Cerebellar cortex (tissue), 1 donor: ENCODE measurements around the gene MTUS2.
"Not testable (repeated sequence)": the region's sequence is repeated elsewhere in the genome, so short reads cannot be mapped to it uniquely, and the experiment has no call there.

Source experiments
- DNase-seq: peaks from one replicate; pipeline ENCODE4 v3.0.0-alpha.2; 2015; ENCODE audit warnings: low spot score

MTUS2 gene

DNA sequence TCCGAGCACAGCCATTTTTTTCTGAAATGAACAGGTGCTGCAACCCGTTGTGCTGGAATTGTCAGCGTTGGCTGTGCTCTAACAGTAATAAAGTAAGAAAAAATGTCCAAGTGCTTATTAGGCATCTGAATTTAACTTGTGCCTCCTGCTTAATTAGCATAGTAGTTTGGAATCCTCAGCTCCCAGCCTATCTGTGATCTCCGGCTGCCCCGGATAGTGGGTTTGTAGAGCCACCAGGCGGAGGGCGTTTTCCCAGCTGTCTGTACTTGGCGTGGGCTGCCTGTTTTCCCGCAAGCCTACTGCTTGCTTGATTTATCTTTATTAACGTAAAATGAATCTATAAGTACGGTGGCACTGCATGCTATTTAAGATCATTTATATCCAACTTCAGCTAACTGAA is 137.9 kb downstream of the MTUS2 start:
- peak; percentile 51 for DNase-seq

DNA sequence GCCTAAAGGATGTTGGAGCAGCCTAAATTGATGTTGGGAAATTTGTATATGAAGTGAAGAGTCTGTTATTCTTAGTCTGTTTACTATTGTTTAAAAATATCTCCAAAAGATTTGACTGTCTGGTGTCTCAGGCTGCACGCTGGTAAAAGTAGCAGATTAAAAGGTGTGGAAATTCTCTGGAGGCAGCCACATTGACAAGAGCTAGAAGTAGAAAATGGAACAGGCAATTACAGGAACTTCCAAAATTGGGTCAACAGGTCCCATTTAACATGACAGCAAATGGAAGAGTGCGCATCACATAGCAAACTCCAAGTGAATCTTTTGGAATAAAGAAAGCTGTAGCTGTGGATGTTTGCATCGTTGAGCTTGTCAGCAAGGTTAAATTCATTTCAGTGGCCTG is 138.3 kb downstream of the MTUS2 start:
- DNase-seq, result peak; percentile 10

DNA sequence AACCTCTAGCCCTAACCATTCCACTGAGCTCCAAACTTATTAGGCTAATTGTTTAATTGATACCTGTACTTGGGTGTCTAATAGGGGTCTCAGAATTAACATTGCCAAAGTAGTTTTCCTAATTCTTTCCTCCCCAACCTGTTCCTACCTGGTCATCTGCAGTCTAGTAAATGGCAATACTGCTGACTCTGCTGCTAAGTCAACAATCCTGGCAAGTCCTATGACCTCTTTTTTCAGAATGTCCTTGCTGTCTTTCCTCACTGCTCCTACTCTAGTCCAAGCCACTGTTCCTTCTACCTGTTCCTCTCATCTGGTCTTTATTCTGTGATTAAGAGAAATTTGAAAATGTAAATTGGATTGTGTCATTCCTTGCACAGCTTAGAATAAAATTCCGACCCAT is 143.9 kb downstream of the MTUS2 start:
- no peak for DNase-seq

DNA sequence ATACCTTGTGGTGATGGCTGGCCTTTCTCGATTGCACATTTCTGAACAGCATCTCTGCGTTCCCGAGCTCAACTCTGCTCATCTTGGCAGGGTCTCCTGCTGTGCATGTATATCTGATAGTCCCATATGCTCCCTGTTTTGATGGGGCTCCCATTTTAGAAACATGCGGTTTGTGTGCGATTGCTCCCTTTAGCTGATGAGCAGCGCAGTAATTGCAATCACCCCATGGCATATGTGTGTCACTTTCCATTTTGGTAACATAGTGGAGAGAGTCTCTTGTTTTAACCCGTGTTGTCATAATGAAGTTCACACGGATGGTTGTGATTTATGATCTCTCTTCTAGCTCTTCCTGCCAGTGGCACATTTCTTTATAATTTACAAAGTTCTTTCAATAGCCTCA is 144.7 kb downstream of the MTUS2 start:
- no peak for DNase-seq

DNA sequence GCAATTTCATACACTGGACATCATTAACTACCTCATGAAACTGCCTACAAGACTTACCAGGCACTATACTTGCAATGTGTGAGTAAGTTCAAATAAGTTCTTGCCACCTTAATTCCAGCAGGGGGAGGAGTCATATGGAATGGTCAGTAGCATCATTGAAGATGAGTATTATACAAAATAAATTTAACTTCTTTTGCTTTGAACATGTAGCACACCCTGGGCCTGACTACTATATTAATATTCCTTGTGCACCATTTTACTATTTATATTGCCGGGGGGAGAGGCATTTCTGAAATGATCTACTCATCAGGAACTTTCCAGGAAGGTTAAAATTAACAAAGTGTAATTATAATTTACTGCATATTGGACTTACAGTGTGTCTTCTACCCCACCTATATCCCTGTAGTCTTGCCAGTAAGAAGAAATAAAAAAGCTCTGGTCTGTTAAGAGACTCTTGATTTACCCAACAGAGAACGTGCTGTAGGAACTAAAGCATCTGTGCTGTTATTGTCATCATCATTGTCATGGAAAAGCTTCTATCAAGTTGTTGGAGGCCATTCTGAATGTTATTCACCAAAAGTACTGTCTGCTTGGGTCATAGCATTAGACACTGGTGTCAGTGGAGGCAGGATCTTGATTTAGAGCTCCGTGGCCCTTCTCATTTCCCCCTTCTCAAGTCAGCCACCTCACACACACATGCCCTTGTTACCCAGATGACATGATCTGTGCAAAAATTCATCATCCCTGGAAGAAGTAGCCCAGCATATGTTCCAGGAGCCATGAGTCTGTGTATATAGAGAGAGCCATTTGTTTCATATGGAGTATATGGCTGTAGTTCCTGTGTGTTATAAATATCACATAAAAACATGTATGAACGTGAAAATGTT is 147.1 kb downstream of the MTUS2 start:
- DNase-seq, result no peak

DNA sequence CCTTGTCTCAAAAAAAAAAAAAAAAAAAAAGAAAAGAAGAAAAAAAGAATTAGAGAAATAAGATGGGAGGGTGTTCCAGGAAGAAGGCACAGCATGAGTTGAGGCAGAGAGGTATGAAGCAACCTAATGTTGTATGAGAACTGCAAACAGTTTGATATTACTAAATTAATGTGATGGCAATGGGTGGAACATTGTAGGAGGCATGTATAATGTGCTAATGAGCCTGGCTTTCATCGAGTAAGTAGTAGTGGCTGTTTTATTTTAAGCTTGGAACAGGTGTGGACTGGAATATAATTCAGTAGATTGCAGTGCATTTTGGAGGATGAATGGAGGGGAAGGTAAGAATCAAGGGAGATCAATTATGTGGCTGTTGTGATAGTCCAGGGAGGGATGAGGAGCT is 156.1 kb downstream of the MTUS2 start:
- no peak for DNase-seq

DNA sequence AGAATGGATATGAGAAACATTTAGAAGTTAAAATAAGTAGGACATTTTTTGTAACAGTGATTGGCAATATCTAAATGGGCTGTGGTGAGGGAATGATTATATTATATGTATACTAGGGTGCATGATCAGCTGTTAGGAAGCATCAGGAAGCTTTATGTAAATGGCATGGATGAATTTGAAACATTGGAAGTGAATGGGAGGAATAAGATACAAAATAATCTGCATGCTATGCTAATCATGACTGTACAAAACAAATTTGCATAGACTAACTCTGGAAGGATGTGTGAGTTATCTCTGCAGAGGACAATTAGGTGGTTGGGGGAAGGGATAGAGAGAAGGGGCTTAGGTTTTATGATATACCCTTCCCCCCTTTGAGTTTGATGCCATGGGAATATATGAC is 156.5 kb downstream of the MTUS2 start:
- DNase-seq, result no peak

DNA sequence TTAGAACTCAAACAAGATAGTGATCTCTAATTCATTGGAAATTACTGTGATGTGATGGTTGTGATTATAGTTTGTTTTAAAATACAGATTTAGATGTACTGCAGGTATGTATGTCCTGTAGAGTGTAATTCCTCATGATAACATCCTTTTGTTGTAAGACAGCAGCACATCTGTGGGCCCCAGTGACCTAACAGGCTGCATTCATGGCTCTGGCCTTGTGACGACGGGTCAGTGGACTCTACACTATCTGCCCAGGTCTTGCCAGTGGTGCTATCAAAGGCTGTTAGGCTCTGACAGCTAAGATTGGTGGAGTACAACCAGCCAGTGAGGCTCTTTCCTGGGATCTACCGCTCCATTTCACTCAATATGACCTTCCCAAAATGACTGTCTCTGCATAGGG is 158.4 kb downstream of the MTUS2 start:
- DNase-seq, result no peak

DNA sequence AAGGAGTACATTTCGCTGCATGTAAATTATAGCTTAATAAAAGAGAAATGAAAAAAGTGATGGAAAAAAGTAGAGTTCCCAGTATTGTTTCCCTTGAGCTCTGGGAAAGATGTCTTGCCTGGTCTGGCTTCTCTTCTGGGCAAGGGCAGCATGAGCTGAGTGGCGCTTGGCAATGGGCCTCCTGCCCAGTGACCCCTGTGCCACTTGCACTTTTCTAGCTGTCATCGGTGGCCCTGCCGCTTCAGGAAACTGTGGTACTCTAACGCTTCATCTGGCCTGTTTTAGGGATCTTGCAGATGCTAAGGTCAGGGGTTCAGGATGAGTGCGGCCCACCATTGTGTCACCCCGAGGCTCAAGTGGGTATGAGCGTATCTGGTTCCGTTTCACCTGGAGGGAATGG is 161.4 kb downstream of the MTUS2 start:
- DNase-seq, result no peak

DNA sequence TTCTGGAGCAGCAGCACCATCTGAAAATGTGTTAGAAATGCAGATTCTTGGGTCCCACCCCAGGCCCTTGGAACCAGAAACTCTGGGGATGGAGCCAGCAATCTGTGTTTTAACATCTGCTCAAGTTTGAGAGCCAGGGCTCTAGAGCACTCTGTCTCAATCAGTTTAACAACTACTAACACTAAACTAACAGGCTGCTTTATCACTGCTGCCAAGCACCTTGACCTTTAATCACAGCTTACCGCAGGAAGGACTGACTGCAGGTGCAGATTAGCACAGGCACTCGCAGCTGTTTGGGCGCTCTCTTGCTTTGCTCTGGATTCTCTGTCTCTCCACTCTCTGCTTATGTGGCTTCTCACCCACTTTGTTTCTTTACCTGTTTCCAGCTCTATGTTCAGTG is 163.5 kb downstream of the MTUS2 start:
- no peak for DNase-seq

DNA sequence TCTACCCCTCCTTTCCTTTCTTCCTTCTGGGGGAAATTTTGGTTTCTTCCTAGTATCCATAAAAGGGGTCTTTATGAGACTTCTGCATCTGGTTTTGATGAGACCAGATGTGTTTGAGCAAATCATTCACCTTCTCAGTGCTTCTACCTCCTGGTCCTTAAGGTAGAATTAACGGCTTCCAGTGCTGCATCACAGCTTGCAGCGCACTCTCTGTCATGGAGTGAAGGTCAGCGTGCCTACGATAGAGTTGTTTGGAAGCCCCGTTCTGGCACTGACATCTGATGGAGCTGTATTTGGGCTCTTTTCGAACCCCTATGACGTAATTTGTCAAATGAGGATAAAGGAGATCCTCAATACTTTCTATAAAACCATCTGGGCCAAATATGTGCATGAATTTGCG is 164.2 kb downstream of the MTUS2 start:
- DNase-seq, result no peak

DNA sequence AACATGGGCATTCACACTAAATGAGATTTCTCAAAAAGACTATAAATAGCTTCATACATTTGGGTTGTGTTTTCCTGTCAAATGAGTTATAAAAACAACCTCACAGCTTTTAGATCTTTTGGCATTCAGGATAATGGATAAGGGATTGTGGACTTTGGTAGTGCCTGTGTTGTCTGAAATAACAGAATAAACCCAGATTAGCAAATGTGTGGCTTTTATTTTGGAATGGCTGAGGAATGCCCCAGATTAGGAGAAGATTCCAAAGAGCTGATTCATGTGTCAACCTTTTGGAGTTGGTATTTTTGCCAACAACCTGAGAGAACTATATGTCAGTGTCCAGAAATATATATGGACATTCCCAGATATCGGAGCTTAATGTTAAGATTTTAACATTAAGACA is 164.7 kb downstream of the MTUS2 start:
- no peak for DNase-seq

DNA sequence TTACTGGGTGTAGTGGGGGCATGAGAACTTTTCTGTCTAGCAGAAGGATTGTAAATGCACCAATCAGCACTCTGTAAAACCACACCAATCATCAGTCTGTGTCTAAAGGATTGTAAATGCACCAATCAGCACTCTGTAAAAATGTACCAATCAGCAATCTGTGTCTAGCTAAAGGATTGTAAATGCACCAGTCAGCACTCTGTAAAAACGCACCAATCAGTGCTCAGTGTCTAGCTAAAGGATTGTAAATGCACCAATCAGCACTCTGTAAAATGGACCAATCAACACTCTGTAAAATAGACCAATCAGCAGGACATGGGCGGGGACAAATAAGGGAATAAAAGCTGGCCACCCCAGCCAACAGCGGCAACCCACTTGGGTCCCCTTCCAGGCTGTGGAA is 170.2 kb downstream of the MTUS2 start:
- not testable (repeated sequence) for DNase-seq

DNA sequence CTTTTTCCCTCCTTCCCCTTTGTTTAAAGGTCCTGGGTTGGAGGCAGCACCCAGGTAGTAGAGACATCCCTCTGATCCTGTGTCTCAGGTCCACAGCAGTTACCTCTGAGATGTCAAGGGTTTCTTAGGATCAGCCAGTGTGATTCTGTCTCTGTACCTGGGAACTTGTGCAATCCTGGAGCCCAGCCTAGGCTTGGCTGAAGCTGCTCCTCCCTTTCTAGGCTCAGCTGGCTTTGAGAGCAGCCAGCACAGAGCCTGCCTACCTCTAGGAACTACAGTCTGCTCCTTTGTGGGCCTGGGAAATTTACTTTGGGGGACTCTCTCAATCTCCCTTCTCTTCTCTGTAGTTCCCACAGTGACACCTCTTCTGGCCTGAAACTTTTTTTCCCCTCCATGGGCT is 171.6 kb downstream of the MTUS2 start:
- no peak for DNase-seq

DNA sequence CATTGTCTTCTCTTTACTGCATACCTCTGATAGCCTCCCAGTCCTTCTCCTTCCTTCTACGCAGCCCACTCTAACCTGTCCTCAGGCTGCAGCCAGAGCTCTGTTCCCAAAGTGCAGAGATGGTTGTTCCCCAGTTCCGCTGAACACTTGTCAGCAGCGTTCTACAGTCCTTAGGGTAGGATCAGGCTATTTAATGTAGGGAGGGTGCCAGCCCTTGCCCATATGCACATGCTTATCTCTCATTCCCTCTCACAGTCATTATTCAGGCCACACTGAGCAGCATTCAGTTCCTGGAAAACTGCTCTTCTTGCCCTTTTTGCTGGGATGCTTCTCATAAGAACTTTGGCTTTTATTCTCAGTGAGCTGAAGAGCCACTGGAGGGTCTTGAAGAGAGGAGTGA is 180.7 kb downstream of the MTUS2 start:
- DNase-seq, result no peak

DNA sequence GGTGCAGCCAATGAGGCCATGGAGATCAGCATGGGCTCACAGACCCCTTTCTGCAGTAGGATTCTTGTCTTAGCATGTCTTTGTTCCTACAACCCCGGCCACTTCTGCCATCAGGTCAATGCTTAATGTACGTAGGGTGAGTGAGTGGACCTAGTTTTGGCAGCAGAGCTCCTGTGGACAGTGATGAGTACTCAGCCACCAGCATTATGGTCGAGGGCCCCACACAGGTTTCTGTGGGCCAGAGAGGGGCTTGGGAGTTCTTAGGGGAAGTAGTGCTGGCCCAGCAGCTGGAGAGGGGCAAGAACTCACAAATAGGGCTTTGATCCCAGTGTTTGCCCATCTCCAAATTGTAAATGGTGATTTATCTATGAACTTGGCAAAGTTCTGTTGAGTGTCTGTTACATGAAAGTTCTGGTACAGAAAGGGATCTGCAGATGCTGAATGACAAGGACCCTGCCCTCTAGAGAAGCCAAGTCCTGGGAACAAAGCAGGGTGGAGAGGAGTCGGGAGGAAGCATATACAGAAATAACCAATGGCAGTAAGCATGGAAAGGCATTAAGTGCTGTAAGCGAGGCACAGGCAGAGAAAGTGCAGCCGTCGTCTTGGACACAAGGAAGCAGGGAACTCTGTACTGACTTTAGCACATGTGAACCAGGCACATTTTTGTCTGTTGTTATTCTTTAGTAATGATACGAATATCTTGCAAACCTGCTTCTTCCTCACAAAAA is 185.1 kb downstream of the MTUS2 start:
- DNase-seq, result no peak

DNA sequence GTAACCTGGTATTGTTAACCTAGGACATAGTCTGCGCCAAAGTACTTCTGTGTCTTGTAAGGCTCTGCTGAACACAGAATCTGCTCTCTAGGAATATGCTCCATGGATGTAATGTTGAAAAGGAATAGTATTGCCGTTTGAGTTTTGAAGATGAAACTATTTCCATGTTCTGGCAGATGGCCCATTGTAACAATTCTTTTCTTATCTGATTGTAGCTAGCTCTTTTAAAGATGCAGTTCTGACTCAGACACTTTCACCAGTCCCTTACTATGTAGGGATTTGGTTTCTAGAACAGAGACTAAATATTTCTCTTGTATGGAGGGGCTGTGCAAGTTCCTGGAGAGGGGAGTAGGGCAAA is 185.6 kb downstream of the MTUS2 start:
- no peak for DNase-seq

DNA sequence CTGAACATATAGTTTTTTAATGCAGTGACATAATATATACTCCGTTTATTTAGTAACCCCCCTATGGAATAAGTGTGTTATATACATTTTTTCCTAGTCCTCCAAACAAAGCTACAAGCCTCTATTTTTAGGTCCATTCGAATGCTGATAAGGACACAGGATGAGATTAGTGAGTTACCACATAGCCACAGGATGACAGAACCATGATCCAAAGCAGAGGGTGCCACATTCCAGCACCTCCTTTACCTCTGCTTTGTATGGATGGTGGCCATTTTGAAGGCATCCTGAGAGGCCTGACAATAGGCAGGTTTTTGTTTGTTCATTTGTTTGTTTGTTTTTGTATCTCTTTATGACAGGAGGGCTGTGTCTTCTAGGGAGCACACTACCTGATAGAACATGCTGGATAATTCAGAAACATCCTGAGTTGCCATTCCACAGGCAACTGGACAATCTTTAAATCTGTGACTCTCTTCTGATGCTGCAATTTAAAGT is 186.3 kb downstream of the MTUS2 start:
- no peak for DNase-seq

DNA sequence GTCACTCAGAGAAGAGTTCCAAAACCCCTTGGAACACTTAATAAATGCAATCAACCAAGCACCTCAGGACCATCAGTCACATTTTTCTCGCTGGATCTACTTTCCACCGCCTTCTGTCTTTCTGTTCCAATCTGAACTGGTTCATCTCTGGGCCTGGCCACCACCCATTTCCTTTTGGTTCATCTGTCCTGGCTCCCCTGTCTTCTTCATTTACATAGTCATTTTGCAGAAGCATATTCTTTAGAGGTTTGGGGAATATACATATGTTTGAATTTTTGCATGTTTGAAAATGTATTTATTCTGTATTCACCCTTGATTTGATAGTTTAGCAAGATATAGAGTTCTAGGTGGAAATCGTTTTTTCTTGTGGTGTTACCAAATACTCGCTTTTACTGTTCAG is 188.2 kb downstream of the MTUS2 start:
- DNase-seq, result no peak

DNA sequence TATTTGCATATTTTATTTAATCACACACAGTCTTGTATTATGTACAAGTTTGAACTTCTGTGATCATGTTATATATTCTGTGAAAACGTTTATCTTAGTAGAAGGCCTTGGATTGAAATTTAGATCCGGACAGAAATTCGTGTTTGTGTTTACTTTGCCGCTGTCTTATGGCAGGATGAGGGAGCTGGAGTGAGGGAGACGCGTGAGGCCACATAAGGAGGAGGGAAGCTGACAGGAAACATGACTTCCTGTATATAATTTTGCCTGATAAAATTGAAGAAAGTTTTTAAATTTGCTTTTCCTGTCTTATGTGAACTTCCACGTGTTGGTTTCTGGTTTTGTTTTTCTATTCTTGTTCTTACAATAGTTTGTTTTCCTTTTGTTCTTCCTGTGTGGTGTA is 200.2 kb downstream of the MTUS2 start:
- DNase-seq, result no peak

DNA sequence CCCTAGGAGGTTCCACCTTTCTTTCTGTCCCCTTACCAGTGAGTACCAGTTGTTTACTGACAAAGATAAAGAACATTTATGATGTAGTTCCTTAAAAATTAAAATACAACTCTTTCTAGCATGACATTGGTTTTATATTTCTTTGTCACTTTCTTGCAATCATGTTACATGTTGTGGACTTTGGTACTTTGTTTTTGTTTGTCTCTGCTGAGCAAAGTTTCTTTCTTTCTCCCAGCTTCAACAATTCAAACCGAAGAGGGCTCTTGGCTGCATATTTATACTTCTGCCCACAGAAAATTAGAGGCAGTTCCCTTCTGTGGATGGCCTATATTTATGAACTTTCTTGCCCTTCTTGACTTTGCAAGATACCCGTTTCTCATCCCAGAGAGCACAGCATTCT is 201.2 kb downstream of the MTUS2 start:
- DNase-seq, result no peak

DNA sequence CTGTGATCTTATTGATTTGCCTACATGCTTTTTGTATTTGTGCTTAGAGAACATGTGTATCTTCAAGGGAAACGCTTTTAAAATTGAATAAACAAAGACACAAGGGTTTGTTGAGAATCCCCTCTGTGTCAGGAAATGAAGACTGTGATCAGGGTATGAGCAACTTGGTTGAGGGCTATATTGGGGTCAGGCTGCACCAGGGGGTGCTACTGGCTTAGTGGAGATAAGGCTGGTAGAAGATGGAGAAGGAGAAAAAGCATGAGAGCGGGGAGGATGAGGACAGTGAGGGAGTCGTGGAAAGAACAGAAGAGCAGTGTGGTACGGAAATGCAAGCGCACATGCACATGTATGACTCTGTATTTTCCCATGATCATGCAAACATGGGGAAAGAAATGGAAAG is 201.6 kb downstream of the MTUS2 start:
- DNase-seq, result no peak

DNA sequence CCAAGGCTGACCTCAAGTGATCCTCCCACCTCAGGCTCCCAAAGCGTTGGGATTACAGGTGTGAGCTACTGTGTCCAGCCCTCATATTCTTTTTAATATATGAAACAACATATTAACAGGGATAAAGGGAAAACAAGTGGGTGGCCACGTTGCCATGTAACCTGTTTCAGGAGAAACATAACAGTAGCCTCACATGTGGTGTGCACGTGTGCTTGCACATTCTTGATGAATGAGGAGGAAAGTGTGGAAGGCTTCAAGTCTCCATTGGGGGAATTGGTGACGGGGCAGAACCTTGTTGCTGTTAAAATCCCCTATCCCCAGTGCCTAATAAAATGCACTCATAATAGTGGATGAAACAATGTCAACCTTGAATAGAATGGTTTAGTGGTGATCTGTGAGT is 202.3 kb downstream of the MTUS2 start:
- no peak for DNase-seq

DNA sequence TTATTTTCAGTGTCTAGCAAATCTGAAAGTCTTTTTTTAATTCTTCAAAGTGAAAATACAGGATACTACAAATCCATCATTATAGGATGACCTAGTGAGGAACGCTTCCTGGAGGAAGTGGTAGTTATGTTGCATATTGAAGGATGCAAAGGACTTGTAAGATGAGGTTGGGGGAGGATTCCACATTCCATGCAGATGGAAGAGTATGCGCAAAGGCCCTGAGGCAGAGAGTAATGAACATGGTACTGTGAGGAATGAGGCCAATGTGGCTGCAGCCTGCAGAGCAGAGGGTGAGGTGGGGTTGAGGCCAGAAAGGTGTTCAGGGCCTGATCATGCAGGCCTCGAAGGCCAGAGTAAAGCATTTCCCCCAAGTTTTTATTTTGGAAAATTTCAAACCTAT is 202.8 kb downstream of the MTUS2 start:
- no peak for DNase-seq
